BE2C (cell line): ENCODE measurements around the gene CNTRL.
"Not testable (repeated sequence)": the region's sequence is repeated elsewhere in the genome, so short reads cannot be mapped to it uniquely, and the experiment has no call there.

Source experiments
- DNase-seq: peaks from one replicate; pipeline ENCODE4 v3.0.0-alpha.2; 2020
- H3K27me3 ChIP-seq: fragments of 250-450 bp; sonication (Bioruptor Pico); 2 replicates; pipeline ENCODE4 v1.5.1; 2020; ENCODE audit warnings: mild to moderate bottlenecking
- H3K36me3 ChIP-seq: fragments of 250-450 bp; sonication (Bioruptor Pico); 2 replicates; pipeline ENCODE4 v1.5.1; 2020; ENCODE audit warnings: mild to moderate bottlenecking
- H3K4me1 ChIP-seq: fragments of 250-450 bp; sonication (Bioruptor Pico); 2 replicates; pipeline ENCODE4 v1.5.1; 2020
- H3K4me3 ChIP-seq: 2 replicates; pipeline ENCODE4 v1.5.1; 2011; ENCODE audit warnings: low read depth, low read length
- H3K9me3 ChIP-seq: fragments of 250-450 bp; sonication (Bioruptor Pico); 2 replicates; pipeline ENCODE4 v1.5.1; 2020
- TF ChIP-seq, protein P1 (sequence below): IDR thresholded peaks from 2 replicates; pipeline ENCODE4 v1.5.1; 2012; ENCODE audit warnings: mild to moderate bottlenecking, low read depth, low read length

The CNTRL gene

DNA sequence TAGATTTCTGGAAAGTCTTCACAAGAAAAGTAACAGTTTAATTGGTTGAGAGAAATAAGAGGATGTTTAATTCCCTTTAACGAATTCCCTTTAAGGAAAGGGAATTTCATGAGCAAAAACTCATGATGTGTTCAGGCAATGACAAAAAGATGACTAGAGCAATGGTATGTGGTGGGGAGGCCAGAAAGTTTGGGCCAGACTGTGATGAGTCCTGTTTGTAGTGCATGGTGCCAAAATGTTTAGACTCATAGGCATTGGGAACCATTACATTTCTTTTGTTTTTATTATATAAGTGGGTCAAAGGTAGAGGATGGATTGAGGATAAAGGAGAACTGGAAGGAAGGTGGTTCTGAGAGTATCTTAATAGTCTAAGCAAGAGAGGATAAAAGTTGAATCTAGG lies 10.9 kb downstream of the CNTRL start:
- no peaks in the 10 kb centered on the region for H3K27me3 ChIP-seq
- no peaks in the 10 kb centered on the region for H3K36me3 ChIP-seq
- no peak overlapping the region for H3K4me3 ChIP-seq
- TF ChIP-seq, protein P1, sequence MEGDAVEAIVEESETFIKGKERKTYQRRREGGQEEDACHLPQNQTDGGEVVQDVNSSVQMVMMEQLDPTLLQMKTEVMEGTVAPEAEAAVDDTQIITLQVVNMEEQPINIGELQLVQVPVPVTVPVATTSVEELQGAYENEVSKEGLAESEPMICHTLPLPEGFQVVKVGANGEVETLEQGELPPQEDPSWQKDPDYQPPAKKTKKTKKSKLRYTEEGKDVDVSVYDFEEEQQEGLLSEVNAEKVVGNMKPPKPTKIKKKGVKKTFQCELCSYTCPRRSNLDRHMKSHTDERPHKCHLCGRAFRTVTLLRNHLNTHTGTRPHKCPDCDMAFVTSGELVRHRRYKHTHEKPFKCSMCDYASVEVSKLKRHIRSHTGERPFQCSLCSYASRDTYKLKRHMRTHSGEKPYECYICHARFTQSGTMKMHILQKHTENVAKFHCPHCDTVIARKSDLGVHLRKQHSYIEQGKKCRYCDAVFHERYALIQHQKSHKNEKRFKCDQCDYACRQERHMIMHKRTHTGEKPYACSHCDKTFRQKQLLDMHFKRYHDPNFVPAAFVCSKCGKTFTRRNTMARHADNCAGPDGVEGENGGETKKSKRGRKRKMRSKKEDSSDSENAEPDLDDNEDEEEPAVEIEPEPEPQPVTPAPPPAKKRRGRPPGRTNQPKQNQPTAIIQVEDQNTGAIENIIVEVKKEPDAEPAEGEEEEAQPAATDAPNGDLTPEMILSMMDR = no peak
- H3K4me1 ChIP-seq = no peaks in the 10 kb centered on the region
- no peaks in the 10 kb centered on the region for H3K9me3 ChIP-seq
- DNase-seq = no peak

DNA sequence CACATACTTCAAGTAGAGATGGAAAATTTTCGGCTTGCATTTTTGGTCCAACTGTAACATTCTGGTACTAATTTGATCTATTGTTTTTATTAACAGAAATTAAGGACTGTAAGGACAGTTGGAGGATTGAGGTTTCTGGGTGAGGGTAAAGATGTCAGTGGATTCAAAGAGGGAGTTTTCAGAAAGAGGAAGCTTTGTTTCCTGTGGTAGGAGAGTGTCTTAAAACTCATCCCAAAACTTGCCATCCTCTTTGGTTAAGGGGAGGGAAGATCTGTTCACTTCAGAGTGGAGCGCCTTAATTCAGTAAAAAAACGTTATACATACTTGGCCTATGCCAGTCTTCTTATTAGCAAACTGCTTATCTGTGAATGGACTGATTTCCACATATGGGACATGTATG lies 13.8 kb downstream of the CNTRL start:
- DNase-seq = no peak
- H3K9me3 ChIP-seq = no peaks in the 10 kb centered on the region

DNA sequence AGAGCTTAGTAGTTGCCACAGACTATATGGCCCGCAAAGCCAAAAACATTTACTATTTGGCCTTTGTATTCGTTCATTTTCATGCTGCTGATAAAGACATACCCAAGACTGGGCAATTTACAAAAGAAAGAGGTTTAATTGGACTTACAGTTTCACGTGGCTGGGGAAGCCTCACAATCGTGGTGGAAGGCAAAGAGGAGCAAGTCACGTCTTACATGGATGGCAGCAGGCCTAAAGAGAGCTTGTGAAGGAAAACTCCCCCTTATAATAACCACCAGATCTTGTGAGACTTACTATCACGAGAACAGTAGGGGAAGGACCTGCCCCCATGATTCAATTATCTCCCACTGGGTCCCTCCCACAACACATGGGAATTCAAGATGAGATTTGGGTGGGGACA lies 16.0 kb downstream of the CNTRL start:
- H3K27me3 ChIP-seq, DNase-seq, H3K9me3 ChIP-seq, H3K4me3 ChIP-seq, H3K4me1 ChIP-seq, H3K36me3 ChIP-seq: not testable (repeated sequence)

More for the DNA sequence above, 13.8 kb downstream of the CNTRL start:
- H3K27me3 ChIP-seq = no peaks in the 10 kb centered on the region
- H3K36me3 ChIP-seq = no peaks in the 10 kb centered on the region
- no peaks in the 10 kb centered on the region for H3K4me1 ChIP-seq
- no peak overlapping the region for H3K4me3 ChIP-seq
- TF ChIP-seq, protein P1 = no peak

DNA sequence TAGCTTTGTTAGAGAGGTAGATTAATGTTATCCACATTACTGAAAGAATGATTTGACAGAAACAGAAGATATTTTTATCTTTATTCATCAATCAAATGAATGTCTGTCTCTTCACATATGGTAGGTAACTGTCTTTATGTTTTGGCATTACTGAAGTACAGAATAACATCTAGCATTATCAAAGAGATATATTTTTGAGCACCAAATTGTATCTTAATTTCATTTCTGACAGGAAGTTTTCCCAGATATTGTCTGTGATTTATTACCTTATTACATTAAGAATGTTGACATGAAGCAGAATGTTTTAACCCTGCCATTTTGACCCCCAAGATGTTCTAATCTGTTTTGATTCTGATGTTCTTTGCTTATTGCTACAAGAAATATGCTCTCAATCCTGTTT lies 20.3 kb downstream of the CNTRL start:
- no peaks in the 10 kb centered on the region for H3K27me3 ChIP-seq
- 0 out of 2 replicates have a peak, but pooled peaks cover 2% of the 10 kb centered on the region for H3K4me1 ChIP-seq
- no peak for DNase-seq
- no peaks in the 10 kb centered on the region for H3K36me3 ChIP-seq
- TF ChIP-seq, protein P1 = no peak
- H3K4me3 ChIP-seq = no peak overlapping the region
- H3K9me3 ChIP-seq = no peaks in the 10 kb centered on the region

DNA sequence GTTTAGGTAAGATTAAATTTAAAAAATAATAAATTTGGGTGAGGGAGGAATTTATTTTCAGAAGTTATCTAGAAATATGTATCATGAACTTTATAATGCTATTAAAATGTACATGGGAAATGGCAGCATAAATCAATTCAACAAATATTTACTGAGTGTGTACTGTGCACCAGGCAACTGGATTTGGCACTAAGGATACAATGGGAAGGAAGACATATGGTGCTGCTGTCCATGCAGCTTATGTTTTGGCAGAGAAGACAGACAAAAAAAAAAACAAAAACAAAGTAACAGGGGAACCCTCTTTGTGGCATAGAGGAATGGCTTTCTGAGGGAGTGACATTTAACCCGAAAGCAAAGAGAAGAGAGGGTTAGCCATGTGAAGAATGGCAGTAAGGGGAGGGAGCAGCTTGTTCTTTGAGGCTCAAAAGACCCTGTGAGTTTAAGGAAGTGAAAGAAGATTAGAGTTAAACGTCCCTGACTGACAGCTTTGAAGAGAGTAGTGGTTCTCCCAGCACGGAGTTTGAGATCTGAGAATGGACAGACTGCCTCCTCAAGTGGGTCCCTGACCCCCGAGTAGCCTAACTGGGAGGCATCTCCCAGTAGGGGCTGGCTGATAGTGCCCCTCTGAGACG lies 23.9 kb downstream of the CNTRL start:
- H3K27me3 ChIP-seq = no peaks in the 10 kb centered on the region
- H3K4me3 ChIP-seq = no peak overlapping the region
- no peaks in the 10 kb centered on the region for H3K9me3 ChIP-seq
- TF ChIP-seq, protein P1 = no peak
- H3K36me3 ChIP-seq = no peaks in the 10 kb centered on the region
- 0 out of 2 replicates have a peak, but pooled peaks cover 2% of the 10 kb centered on the region for H3K4me1 ChIP-seq
- DNase-seq = no peak

DNA sequence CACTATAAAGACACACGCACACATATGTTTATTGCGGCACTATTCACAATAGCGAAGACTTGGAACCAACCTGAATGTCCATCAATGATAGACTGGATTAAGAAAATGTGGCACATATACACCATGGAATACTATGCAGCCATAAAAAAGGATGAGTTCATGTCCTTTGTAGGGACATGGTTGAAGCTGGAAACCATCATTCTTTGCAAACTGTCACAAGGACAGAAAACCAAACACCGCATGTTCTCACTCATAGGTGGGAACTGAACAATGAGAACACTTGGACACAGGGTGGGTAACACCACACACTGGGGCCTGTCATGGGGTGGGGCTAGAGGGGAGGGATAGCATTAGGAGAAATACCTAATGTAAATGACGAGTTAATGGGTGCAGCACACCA lies 29.3 kb downstream of the CNTRL start:
- H3K4me1 ChIP-seq, H3K4me3 ChIP-seq, H3K9me3 ChIP-seq, H3K27me3 ChIP-seq, DNase-seq, H3K36me3 ChIP-seq: not testable (repeated sequence)

DNA sequence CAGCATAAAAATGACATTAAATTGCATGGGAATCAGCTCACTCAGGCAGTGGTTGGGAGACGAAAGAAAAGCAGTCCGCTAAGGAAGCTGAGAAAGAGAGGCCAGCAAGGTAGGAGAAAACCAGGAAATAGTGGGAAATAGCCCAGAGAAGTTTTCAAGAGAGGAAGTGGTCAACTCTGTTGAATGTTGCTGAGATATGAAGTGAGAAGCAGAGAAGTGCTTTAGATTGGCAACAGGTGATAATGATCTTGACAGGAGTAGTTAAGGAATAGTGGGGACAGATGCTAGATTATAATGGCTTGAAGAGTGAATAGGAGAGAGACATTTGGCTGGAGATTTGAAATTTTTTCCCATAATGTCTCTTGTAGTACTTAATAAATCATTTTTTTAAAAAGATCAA lies 30.8 kb downstream of the CNTRL start:
- Histone ChIP-seq H3K4me3 (no peak overlapping the region), H3K9me3 (no peaks in the 10 kb centered on the region), H3K36me3 (no peaks in the 10 kb centered on the region), H3K27me3 (no peaks in the 10 kb centered on the region), H3K4me1 (no peaks in the 10 kb centered on the region; the same call in 1 of the 2 replicates)
- TF ChIP-seq, protein P1 = no peak
- DNase-seq = no peak
